Measurements from ENCODE around the gene DMBX1.

Gene DMBX1

DNA sequence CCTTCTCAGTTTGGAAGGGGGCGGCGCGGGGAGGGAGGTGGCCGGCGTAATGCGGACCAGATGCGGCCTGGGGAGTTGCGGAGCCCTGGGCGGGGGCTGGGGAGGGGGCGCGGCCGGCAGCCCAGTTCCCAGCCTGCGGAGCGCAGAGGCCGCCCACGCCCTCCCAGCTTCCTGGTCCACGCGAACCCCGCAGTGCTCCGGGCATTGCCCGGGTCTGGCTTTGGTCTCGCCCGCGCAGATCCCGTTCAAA lies 695 bp downstream of the DMBX1 start:
- H3K36me3 ChIP-seq (ENCODE audit: control insufficient read depth in 4 of 4, insufficient read depth in 4 of 4, low read length in 3 of 4): no peaks in the 10 kb centered on the region
- peaks cover 16 to 100% (median 61%) of the 10 kb centered on the region in 5 experiments for H3K27me3 ChIP-seq (replicated peaks in 2 of 5; ENCODE audit: control insufficient read depth in 4 of 5, insufficient read depth in 5 of 5, low read length in 4 of 5)
- peaks cover 0 to 28% (median 10%) of the 10 kb centered on the region in 4 experiments for H3K4me1 ChIP-seq (ENCODE audit: control extremely low read depth in 1 of 4, control insufficient read depth in 4 of 4, insufficient read depth in 4 of 4, low read length in 3 of 4)
- DNase-seq: no peak
- H3K4me3 ChIP-seq (ENCODE audit: control insufficient read depth in 1 of 7, extremely low read depth in 1 of 7, insufficient read depth in 4 of 7, low read depth in 2 of 7, low read length in 6 of 7): peak overlapping the region in 1 of 7 experiments; percentile 1
- WGBS (ENCODE audit: insufficient coverage): 4% methylated on average over 23 of the region's 25 CpGs
- ChIA-PET CTCF (interaction anchor here (0.8 to 4.0 kb wide), 2 partner anchors 17 to 36 kb away, joined by 3 to 19 read pairs; no protein-coding TSS in a partner anchor), POLR2A (no interaction called here)
- no peak overlapping the region for H3K27ac ChIP-seq (ENCODE audit: insufficient read depth in 1 of 2, low read depth in 1 of 2, low read length in 2 of 2, poor library complexity in 1 of 2, severe bottlenecking in 2 of 2)
- H3K9me3 ChIP-seq (ENCODE audit: control extremely low read depth in 1 of 5, control insufficient read depth in 4 of 5, insufficient read depth in 2 of 5, low read depth in 1 of 5, low read length in 4 of 5): no peaks in the 10 kb centered on the region

DNA sequence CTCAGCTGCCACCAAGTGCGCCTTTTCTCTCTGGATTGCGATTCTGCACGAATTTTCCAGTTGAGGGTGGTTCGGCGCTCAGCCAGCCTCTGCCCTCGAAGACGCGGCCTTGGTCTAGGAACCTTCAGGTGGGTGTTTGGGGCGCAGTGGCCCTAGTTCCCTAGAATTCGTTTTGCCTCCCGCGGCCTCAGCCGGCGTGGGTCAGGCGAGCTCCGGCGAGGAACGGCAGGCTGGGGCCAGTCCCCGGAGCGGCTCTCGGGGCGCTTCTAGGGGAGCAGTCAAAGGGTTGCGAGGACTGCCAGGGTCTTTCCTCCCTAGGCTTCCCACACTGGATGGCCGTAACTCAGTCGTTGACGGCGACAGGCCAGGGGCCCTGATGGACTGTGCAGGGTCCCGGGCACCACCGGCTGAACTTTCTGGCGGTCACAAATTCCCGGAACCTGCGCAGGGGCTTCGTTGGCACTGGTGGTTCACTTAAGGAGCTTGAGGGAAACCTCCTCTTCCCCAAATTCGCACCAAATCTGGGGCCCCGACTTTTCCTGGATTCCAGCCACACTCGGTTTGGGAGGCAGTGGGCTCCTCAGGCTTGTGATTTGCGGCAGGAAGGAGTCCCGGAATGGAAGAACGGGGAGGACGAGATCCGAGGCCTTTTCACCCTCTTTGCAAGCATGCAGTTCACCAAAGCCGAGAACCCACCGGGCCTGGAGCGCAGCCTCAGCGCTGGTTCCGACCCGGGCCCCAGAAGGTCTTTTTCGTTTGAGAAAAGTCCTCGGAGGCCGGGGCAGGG lies 1.2 kb downstream of the DMBX1 start:
- Histone ChIP-seq H3K9me3 (ENCODE audit: control extremely low read depth in 1 of 5, control insufficient read depth in 4 of 5, insufficient read depth in 2 of 5, low read depth in 1 of 5, low read length in 4 of 5) (no peaks in the 10 kb centered on the region), H3K27me3 (replicated peaks in 2 of 5; ENCODE audit: control insufficient read depth in 4 of 5, insufficient read depth in 5 of 5, low read length in 4 of 5) (peaks cover 16 to 100% (median 63%) of the 10 kb centered on the region in 5 experiments), H3K27ac (ENCODE audit: insufficient read depth in 1 of 2, low read depth in 1 of 2, low read length in 2 of 2, poor library complexity in 1 of 2, severe bottlenecking in 2 of 2) (no peak overlapping the region), H3K4me1 (ENCODE audit: control extremely low read depth in 1 of 4, control insufficient read depth in 4 of 4, insufficient read depth in 4 of 4, low read length in 3 of 4) (peaks cover 0 to 26% (median 10%) of the 10 kb centered on the region in 4 experiments), H3K36me3 (ENCODE audit: control insufficient read depth in 4 of 4, insufficient read depth in 4 of 4, low read length in 3 of 4) (no peaks in the 10 kb centered on the region), H3K4me3 (ENCODE audit: control insufficient read depth in 1 of 7, extremely low read depth in 1 of 7, insufficient read depth in 4 of 7, low read depth in 2 of 7, low read length in 6 of 7) (peak overlapping the region in 1 of 7 experiments; percentile 1)
- DNase-seq: peak in 2 of 3 donors; percentile 41 to 48
- POLR2A ChIA-PET: no interaction called here
- 3% methylated on average over 38 of the region's 50 CpGs for whole genome bisulfite sequencing (ENCODE audit: insufficient coverage)
- CTCF ChIA-PET: interaction anchor here (0.8 to 1.7 kb wide), 4 partner anchors 9 to 42 kb away, joined by 3 read pairs; no protein-coding TSS in a partner anchor

DNA sequence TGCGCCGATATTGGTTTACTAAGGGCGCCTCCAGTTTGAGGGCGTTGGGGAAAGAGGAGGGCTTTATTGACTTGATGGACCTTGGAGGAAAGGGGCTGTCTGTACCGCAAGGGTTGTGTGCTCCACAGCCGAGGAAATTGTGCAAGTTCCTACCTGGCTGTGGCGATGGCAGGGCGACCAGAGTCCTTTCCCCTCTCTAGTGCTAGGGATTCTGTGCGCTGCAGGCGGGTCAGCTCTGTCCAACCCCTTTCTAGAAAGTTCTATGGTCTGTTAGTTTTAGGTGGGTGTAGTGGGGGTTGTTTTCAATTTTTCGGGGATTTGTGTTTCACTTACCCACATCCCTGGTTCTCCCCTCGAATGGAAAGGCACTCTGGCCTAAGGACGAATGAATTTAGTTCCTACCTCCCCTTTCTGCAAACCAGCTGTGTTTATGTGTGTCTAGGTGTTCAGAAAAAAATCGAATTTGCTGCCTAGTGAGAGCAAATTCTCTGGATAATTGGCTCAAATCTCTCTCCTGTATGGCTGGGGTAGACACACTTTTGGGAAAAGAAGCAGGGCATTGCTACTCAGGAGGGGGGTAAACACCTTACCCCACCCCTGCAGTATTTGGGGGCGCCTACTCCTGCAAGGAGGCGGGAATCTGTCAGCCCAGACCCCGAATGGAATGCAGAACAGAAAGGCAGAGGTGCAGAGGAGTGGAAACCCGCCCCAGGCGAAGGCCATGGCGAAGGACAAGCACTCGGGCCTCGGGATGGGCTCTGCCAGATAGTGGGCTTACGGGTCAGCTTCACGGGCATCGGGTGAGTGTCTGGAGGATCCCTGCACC lies 2.0 kb downstream of the DMBX1 start:
- CTCF ChIA-PET: interaction anchor here (1.2 to 1.7 kb wide), 3 partner anchors 10 to 42 kb away, joined by 3 read pairs; no protein-coding TSS in a partner anchor
- peak in 2 of 3 donors; percentile 21 to 25 for DNase-seq
- H3K4me3 ChIP-seq (ENCODE audit: control insufficient read depth in 1 of 7, extremely low read depth in 1 of 7, insufficient read depth in 4 of 7, low read depth in 2 of 7, low read length in 6 of 7): no peak overlapping the region

DNA sequence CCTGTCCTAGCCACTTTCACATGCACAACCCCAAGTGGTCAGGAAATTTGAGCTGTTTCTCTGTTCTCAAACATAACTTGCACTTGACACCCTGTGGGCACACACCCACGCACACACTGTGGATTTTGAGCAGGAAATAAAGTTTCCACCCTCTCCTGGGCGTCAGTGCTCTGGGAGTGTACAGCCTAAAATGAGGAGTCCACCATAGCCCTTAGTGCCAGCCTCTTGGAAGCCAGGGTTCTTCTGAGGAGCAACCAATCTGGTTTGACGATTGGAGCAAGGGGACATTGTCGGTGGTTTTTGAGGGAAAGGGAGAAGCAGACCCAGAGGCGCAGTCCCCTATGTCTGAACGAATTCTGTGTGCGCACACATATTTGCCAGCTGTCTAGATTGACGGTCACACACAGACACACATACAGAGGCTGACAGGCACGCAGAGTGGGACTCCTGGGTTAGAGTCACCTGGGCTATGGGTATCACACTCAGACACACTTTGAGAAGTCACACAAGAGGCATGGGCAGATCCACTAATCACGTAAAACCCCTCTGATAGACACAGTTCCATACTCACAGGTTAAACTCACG lies 2.7 kb downstream of the DMBX1 start:
- peaks cover 17 to 95% (median 59%) of the 10 kb centered on the region in 5 experiments for H3K27me3 ChIP-seq (replicated peaks in 2 of 5; ENCODE audit: control insufficient read depth in 4 of 5, insufficient read depth in 5 of 5, low read length in 4 of 5)
- POLR2A ChIA-PET: no interaction called here

More for the DNA sequence above, 2.0 kb downstream of the DMBX1 start:
- H3K36me3 ChIP-seq (ENCODE audit: control insufficient read depth in 4 of 4, insufficient read depth in 4 of 4, low read length in 3 of 4): no peaks in the 10 kb centered on the region
- no peak overlapping the region for H3K27ac ChIP-seq (ENCODE audit: insufficient read depth in 1 of 2, low read depth in 1 of 2, low read length in 2 of 2, poor library complexity in 1 of 2, severe bottlenecking in 2 of 2)
- 10% methylated on average over 19 of the region's 25 CpGs for WGBS (ENCODE audit: insufficient coverage)
- no peaks in the 10 kb centered on the region for H3K9me3 ChIP-seq (ENCODE audit: control extremely low read depth in 1 of 5, control insufficient read depth in 4 of 5, insufficient read depth in 2 of 5, low read depth in 1 of 5, low read length in 4 of 5)
- POLR2A ChIA-PET: no interaction called here
- peaks cover 0 to 25% (median 10%) of the 10 kb centered on the region in 4 experiments for H3K4me1 ChIP-seq (ENCODE audit: control extremely low read depth in 1 of 4, control insufficient read depth in 4 of 4, insufficient read depth in 4 of 4, low read length in 3 of 4)
- peaks cover 16 to 99% (median 60%) of the 10 kb centered on the region in 5 experiments for H3K27me3 ChIP-seq (replicated peaks in 2 of 5; ENCODE audit: control insufficient read depth in 4 of 5, insufficient read depth in 5 of 5, low read length in 4 of 5)

DNA sequence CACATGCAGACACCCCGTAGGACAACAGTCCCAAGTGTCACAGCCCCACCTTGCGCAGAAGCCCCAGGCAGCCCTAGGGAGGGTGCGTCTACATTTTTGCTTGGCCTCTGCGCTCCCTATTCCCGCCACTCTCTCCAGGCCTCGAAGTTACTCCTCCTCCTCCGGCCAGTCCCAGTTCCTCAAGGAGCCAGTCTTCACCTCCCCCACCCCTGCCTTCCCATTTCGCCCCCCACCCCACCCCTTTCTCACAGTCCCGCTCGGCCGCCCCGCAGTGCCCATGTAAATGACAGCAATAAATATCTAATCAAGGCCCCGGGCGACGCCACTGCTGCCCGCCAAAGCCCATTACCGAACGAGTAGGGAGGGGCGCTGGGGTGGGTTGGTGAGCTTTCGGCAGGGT lies 3.2 kb downstream of the DMBX1 start:
- CTCF ChIA-PET: interaction anchor here (1.9 kb wide), 1 partner anchor 13 kb away, joined by 5 read pairs; no protein-coding TSS in a partner anchor
- H3K27me3 ChIP-seq (replicated peaks in 2 of 5; ENCODE audit: control insufficient read depth in 4 of 5, insufficient read depth in 5 of 5, low read length in 4 of 5): peaks cover 17 to 90% (median 58%) of the 10 kb centered on the region in 5 experiments
- no peak for DNase-seq
- WGBS (ENCODE audit: insufficient coverage): 7% methylated on average over 15 of the region's 20 CpGs
- H3K4me3 ChIP-seq (ENCODE audit: control insufficient read depth in 1 of 7, extremely low read depth in 1 of 7, insufficient read depth in 4 of 7, low read depth in 2 of 7, low read length in 6 of 7): no peak overlapping the region
- H3K4me1 ChIP-seq (ENCODE audit: control extremely low read depth in 1 of 4, control insufficient read depth in 4 of 4, insufficient read depth in 4 of 4, low read length in 3 of 4): peaks cover 0 to 25% (median 10%) of the 10 kb centered on the region in 4 experiments
- H3K9me3 ChIP-seq (ENCODE audit: control extremely low read depth in 1 of 5, control insufficient read depth in 4 of 5, insufficient read depth in 2 of 5, low read depth in 1 of 5, low read length in 4 of 5): no peaks in the 10 kb centered on the region
- H3K36me3 ChIP-seq (ENCODE audit: control insufficient read depth in 4 of 4, insufficient read depth in 4 of 4, low read length in 3 of 4): no peaks in the 10 kb centered on the region
- H3K27ac ChIP-seq (ENCODE audit: insufficient read depth in 1 of 2, low read depth in 1 of 2, low read length in 2 of 2, poor library complexity in 1 of 2, severe bottlenecking in 2 of 2): no peak overlapping the region
- POLR2A ChIA-PET: no interaction called here

More for the DNA sequence above, 2.7 kb downstream of the DMBX1 start:
- H3K27ac ChIP-seq (ENCODE audit: insufficient read depth in 1 of 2, low read depth in 1 of 2, low read length in 2 of 2, poor library complexity in 1 of 2, severe bottlenecking in 2 of 2): no peak overlapping the region
- CTCF ChIA-PET: interaction anchor here (1.2 to 1.7 kb wide), 2 partner anchors 10 to 41 kb away, joined by 3 read pairs; no protein-coding TSS in a partner anchor
- no peaks in the 10 kb centered on the region for H3K9me3 ChIP-seq (ENCODE audit: control extremely low read depth in 1 of 5, control insufficient read depth in 4 of 5, insufficient read depth in 2 of 5, low read depth in 1 of 5, low read length in 4 of 5)
- WGBS (ENCODE audit: insufficient coverage): 11% methylated on average over 6 of the region's 11 CpGs
- no peaks in the 10 kb centered on the region for H3K36me3 ChIP-seq (ENCODE audit: control insufficient read depth in 4 of 4, insufficient read depth in 4 of 4, low read length in 3 of 4)
- peaks cover 0 to 25% (median 10%) of the 10 kb centered on the region in 4 experiments for H3K4me1 ChIP-seq (ENCODE audit: control extremely low read depth in 1 of 4, control insufficient read depth in 4 of 4, insufficient read depth in 4 of 4, low read length in 3 of 4)
- peak in 1 of 3 donors; percentile 19 for DNase-seq
- H3K4me3 ChIP-seq (ENCODE audit: control insufficient read depth in 1 of 7, extremely low read depth in 1 of 7, insufficient read depth in 4 of 7, low read depth in 2 of 7, low read length in 6 of 7): no peak overlapping the region

- ChIA-PET CTCF (interaction anchor here (1.5 to 2.1 kb wide), 4 partner anchors 9 to 20 kb away, joined by 4 to 6 read pairs (median 5); no protein-coding TSS in a partner anchor), POLR2A (no interaction called here)
- 30% methylated on average over 19 of the region's 19 CpGs for WGBS (ENCODE audit: insufficient coverage)
- peaks cover 17 to 84% (median 56%) of the 10 kb centered on the region in 5 experiments for H3K27me3 ChIP-seq (replicated peaks in 2 of 5; ENCODE audit: control insufficient read depth in 4 of 5, insufficient read depth in 5 of 5, low read length in 4 of 5)
- no peak overlapping the region for H3K27ac ChIP-seq (ENCODE audit: insufficient read depth in 1 of 2, low read depth in 1 of 2, low read length in 2 of 2, poor library complexity in 1 of 2, severe bottlenecking in 2 of 2)
- peaks cover 0 to 25% (median 10%) of the 10 kb centered on the region in 4 experiments for H3K4me1 ChIP-seq (ENCODE audit: control extremely low read depth in 1 of 4, control insufficient read depth in 4 of 4, insufficient read depth in 4 of 4, low read length in 3 of 4)
- no peak for DNase-seq
- H3K36me3 ChIP-seq (ENCODE audit: control insufficient read depth in 4 of 4, insufficient read depth in 4 of 4, low read length in 3 of 4): no peaks in the 10 kb centered on the region
- H3K9me3 ChIP-seq (ENCODE audit: control extremely low read depth in 1 of 5, control insufficient read depth in 4 of 5, insufficient read depth in 2 of 5, low read depth in 1 of 5, low read length in 4 of 5): no peaks in the 10 kb centered on the region
- no peak overlapping the region for H3K4me3 ChIP-seq (ENCODE audit: control insufficient read depth in 1 of 7, extremely low read depth in 1 of 7, insufficient read depth in 4 of 7, low read depth in 2 of 7, low read length in 6 of 7)
Measured at GRCh38 chr1:46493316-46494032, 3.8 kb downstream of the DMBX1 start.

Data from common myeloid progenitor, CD34-positive (primary cell).